Ovary (tissue), 9 donors: ENCODE results near the gene C19orf12. TPM values are rescaled to one million over a fixed set of nuclear protein-coding genes. Genes with fewer than 3 reads are reported as not detected.

ENCODE experiments used
- DNase-seq, 5 donors: peaks; one replicate each; pipeline ENCODE4 v3.0.0-alpha.2; 2019 to 2020
- H3K27ac ChIP-seq, 2 donors: fragments of 200-600 bp; one replicate each; pipeline versions ENCODE4 v1.5.1 to v1.8.0; 2019 to 2022
- H3K27me3 ChIP-seq: fragments of 200-600 bp; one replicate; pipeline ENCODE4 v1.8.0; 2022
- H3K36me3 ChIP-seq: fragments of 200-600 bp; sonication (generic); one replicate; pipeline ENCODE4 v1.5.1; 2019
- H3K4me1 ChIP-seq: one replicate; pipeline ENCODE4 v1.8.1; 2013; ENCODE audit warnings: mild to moderate bottlenecking, moderate library complexity; ENCODE audit not compliant: insufficient read depth
- H3K4me3 ChIP-seq: fragments of 200-600 bp; sonication (generic); one replicate; pipeline ENCODE4 v1.5.1; 2017
- H3K9me3 ChIP-seq, 2 donors: fragments of 200-600 bp in 1 of 2; sonication (generic) in 1 of 2; one replicate each; pipeline versions ENCODE4 v1.5.1 to v1.8.1; 2013 to 2019; ENCODE audit warnings: mild to moderate bottlenecking in 1 of 2, moderate library complexity in 1 of 2
- EP300 ChIP-seq: sonication (generic); formaldehyde crosslinking; IDR thresholded peaks from one replicate; pipeline ENCODE4 v1.6.1; 2017; ENCODE audit warnings: antibody characterized with exemption
- POLR2A ChIP-seq: fragments of 450-650 bp; IDR thresholded peaks from one replicate; pipeline ENCODE4 v1.6.1; 2017; ENCODE audit warnings: antibody characterized with exemption, mild to moderate bottlenecking, moderate library complexity
- WGBS, 3 donors: extraction: QIAGEN DNeasy Blood & Tissue Kit in 1 of 3; methylation state at CpG; one replicate each; pipeline versions ENCODE4 v1.1.5 to v1.1.7; 2013 to 2017; 5-methylcytosine and 5-hydroxymethylcytosine counted together
- intact Hi-C, 4 donors: fragments of 100-400 bp; cut with DNase I; formaldehyde crosslinking; loops; one replicate each; pipeline versions ENCODE4 v1.11.0 to v1.15.1; 2022 to 2023
- polyA plus RNA-seq, 2 donors: library from polyadenylated mRNA; stranded (reverse); fragments of 200-250 nt in 1 of 2; fragments of 350-450 nt in 1 of 2; fragmentation: Illumina TruSeq in 1 of 2; extraction: RNeasy Lipid Tissue Mini Kit (QIAGEN cat#74804) in 1 of 2; gene quantifications; one replicate each; pipeline ENCODE4 v1.2.3, GENCODE V29; 2013 to 2014
- total RNA-seq, 7 donors: library from RNA; depleted of rRNA in 2 of 7; stranded (reverse); fragments of >200 nt in 2 of 7; fragmentation: NEBNext Ultra II Directional in 3 of 7; extraction: Animal tissue kit (Norgen Biotek cat#: 25700) in 3 of 7; gene quantifications; one replicate each; pipeline versions ENCODE4 v1.1.0 to v1.2.4, GENCODE V29; 2016 to 2023
- TF ChIP-seq, protein P1 (sequence below), 3 donors: fragments of 450-650 bp in 2 of 3; fragments of 200-600 bp in 1 of 3; IDR thresholded peaks; one replicate each; pipeline versions ENCODE4 v1.5.1 to v1.8.0; 2016 to 2022; ENCODE audit warnings: antibody characterized with exemption in 3 of 3, mild to moderate bottlenecking in 1 of 3
- donor health status: DM: no; HTN: no; CAD: no; lungs with moderate emphysema.
- donor health status: DM: no; HTN: no; CAD: no.
- donor health status: Bipolar disorder and iron deficiency.
- donor health status: DM: yes; HTN: yes; CAD: no.
- donor health status: DM: no; HTN: no; CAD: no.
- donor health status: DM: yes; HTN: yes; CAD: no.

The C19orf12 gene
- total and polyA plus RNA-seq, 9 donors = 15.6 to 33.6 (median 24.1) TPM

DNA sequence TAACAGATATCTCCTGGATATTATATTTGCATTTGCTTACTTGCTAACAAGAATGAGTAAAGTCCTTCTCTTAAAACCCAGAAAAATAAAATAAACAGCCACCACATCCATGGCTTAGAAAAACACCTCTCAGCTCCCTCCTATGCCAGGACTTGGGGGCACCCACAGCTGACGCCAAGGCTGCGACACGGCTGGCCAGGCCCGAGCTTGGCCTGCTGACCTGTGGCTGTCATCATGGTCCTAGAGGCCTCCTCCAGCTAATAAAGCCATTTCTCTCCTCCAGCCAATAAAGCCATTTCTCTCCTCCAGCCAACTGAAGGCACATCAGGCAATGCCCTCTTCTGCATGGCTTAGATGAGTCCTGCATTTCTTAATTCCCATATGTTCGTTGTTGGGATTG is 20.9 kb downstream of the C19orf12 start:
- no peaks in the 10 kb centered on the region for H3K36me3 ChIP-seq
- H3K9me3 ChIP-seq = no peaks in the 10 kb centered on the region
- intact Hi-C loops = no loop called here
- no peak for DNase-seq
- no peaks in the 10 kb centered on the region for H3K27me3 ChIP-seq
- TF ChIP-seq EP300 (no peak), POLR2A (no peak)
- TF ChIP-seq, protein P1, sequence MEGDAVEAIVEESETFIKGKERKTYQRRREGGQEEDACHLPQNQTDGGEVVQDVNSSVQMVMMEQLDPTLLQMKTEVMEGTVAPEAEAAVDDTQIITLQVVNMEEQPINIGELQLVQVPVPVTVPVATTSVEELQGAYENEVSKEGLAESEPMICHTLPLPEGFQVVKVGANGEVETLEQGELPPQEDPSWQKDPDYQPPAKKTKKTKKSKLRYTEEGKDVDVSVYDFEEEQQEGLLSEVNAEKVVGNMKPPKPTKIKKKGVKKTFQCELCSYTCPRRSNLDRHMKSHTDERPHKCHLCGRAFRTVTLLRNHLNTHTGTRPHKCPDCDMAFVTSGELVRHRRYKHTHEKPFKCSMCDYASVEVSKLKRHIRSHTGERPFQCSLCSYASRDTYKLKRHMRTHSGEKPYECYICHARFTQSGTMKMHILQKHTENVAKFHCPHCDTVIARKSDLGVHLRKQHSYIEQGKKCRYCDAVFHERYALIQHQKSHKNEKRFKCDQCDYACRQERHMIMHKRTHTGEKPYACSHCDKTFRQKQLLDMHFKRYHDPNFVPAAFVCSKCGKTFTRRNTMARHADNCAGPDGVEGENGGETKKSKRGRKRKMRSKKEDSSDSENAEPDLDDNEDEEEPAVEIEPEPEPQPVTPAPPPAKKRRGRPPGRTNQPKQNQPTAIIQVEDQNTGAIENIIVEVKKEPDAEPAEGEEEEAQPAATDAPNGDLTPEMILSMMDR (IDR thresholded peaks at IDR 0.05) = no peak
- no peaks in the 10 kb centered on the region for H3K4me1 ChIP-seq
- WGBS, 3 donors = 82 to 87% (median 84%) methylated on average over 5 of the region's 5 CpGs
- H3K27ac ChIP-seq = no peak overlapping the region
- no peak overlapping the region for H3K4me3 ChIP-seq

DNA sequence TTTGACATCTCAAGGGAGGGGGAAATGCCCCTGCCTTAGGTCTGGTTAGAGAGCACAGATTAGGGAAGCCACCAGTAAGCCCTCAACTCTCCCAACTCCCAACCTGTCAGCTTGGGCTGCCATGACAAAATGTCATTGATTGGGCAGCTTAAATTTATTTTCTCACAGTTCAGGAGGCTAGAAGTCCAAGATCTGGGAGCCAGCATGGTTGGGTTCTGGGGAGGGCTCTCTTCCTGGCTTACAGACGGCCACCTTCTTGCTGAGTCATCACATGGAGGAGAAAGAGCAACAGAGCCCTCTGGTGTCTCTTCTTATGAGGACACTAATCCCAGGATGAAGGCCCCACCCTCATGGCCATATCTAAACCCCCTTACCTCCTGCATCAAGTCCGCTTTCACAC is 24.2 kb downstream of the C19orf12 start:
- Histone ChIP-seq H3K4me1 (no peaks in the 10 kb centered on the region), H3K9me3 (no peaks in the 10 kb centered on the region), H3K27ac (no peak overlapping the region), H3K36me3 (no peaks in the 10 kb centered on the region), H3K27me3 (no peaks in the 10 kb centered on the region), H3K4me3 (no peak overlapping the region)
- 54 to 65% (median 61%) methylated on average over 2 of the region's 2 CpGs for WGBS, 3 donors
- no peak for DNase-seq
- TF ChIP-seq, protein P1 (IDR thresholded peaks at IDR 0.05) = peak in 1 of 3 donors; percentile 19
- TF ChIP-seq EP300 (no peak), POLR2A (no peak)
- intact Hi-C loops = no loop called here

DNA sequence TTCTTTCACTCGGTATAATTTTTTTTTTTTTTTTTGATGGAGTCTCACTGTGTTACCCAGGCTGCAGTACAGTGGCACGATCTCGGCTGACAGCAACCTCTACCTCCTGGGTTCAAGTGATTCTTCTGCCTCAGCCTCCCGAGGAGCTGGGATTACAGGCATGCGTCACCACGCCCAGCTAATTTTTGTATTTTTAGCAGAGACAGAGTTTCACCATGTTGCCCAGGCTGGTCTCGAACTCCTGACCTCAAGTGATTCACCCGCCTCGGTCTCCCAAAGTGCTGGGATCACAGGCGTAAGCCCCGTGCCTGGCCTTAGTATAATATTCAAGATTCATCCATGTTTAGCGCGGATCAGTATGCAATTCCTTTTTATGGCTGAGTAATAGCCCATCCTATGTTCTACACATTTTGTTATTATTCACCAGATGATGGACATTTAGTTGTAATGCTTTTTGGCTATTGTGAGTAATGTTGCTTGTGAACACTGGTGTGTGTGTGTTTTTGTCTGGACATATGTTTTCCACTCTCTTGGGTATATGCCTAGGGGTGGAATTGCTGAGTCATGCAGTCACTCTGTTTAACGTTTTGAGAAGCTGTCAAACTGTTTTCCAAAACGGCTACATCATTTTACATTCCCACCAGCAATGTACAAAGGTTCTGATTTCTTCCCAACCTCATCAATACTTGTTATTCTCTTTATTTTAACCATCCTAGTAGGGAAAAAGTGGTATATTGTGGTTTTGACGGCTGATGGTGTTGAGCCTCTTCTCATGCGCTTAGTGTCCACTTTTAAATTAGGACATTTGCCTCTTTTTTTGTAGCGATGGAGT is 26.9 kb downstream of the C19orf12 start:
- no peaks in the 10 kb centered on the region for H3K9me3 ChIP-seq
- no peaks in the 10 kb centered on the region for H3K36me3 ChIP-seq
- H3K4me3 ChIP-seq = no peak overlapping the region
- intact Hi-C loops = no loop called here
- H3K27me3 ChIP-seq = no peaks in the 10 kb centered on the region
- no peak for DNase-seq
- H3K4me1 ChIP-seq = no peaks in the 10 kb centered on the region
- TF ChIP-seq POLR2A (no peak), EP300 (no peak)
- TF ChIP-seq, protein P1 (IDR thresholded peaks at IDR 0.05) = no peak
- no peak overlapping the region for H3K27ac ChIP-seq
- 71 to 79% (median 74%) methylated on average over 18 of the region's 18 CpGs for WGBS, 3 donors

DNA sequence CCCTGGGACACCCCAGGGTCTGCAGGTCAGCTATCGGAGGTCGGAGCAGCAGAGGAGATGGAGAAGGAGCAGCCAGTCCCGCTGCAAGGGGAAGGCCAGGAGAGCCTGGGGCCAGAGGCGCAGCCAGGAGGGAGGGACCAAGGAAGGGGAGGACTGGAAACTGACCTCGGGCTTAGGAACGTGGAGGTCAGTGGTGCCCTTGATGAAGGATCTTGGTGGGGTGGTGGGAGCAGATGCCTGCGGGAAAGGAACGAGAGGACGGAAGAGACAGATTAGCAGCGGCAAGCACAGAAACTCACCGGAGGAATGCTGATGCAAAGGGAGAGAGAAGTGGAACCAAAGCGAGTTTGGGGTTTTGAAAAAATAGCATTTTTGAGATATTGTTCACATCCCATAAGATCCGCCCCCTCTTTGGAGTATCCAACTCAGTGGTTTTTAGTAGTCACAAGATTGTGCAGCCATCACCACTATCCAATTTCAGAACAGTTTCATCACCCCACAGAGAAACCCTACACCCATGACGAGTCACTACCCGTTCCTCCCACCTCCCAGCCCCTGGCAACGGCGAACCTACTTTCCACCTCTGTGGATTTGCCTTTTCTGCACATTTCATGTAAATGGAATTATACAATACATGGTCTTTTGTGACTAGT is 27.7 kb downstream of the C19orf12 start:
- peak overlapping the region in 1 of 2 donors; percentile 34 for H3K27ac ChIP-seq
- no peaks in the 10 kb centered on the region for H3K36me3 ChIP-seq
- intact Hi-C loops = no loop called here
- 25 to 48% (median 32%) methylated on average over 17 of the region's 17 CpGs for WGBS, 3 donors
- TF ChIP-seq EP300 = peak; percentile 29
- peak; percentile 14 for TF ChIP-seq POLR2A
- TF ChIP-seq, protein P1 (IDR thresholded peaks at IDR 0.05) = no peak
- DNase-seq = peak in 2 of 5 donors; percentile 57 to 78
- no peaks in the 10 kb centered on the region for H3K27me3 ChIP-seq
- no peaks in the 10 kb centered on the region for H3K9me3 ChIP-seq
- H3K4me1 ChIP-seq = no peaks in the 10 kb centered on the region
- peak overlapping the region; percentile 27 for H3K4me3 ChIP-seq
